Measurements from ENCODE around the gene NCF1. TPM values are rescaled to one million over a fixed set of nuclear protein-coding genes. Genes with fewer than 3 reads are reported as not detected.

Gene NCF1
- total RNA-seq, result not detected in 2 replicates

DNA sequence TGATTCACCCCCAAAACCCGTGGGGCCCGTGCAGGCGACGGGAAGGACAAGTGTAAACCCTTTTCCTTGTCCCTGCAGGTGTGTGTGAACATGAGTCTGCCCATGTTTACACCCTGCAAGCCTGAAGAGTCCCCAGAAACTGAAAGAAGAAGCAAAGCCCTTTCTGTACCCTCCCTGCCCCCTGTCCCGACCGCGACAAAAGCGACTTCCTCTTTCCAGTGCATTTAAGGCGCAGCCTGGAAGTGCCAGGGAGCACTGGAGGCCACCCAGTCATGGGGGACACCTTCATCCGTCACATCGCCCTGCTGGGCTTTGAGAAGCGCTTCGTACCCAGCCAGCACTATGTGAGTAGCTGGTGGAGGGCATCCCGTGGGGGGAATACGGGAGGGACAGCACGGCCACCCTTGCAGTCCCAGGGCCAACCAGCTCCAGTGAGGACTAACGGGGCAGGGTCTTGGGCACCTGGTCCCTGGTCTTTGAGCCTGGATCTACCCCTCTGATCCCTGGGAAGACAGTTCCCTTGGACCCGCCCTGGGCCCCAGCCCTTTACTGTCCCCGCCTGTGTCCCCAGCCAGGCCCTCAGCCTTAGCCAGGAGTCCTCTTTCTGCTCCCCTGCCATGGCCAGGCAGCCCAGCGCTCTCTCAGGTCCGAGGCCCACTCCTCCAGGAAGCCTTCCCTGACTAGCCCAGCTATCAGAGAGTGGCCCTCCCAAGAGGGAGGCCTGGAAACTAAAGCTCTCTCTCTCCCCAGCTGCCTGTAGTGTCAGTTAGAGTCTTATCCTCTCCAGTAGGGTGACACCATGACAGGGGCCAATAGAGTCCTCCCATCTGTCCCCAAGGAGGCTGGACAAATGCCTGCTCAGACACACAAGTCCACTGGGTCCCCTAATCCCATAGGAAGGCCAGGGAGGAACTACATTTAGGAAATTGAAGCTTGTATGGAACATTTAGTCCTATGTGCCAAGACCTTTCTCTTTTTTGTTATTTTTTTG is at the start of gene NCF1:
TSS of gene NCF1 (plus strand) at position 252 of the 991 bp plus-strand sequence. CDS start at position 273, 21 bp downstream.

Other genes with a start within 250 kb of the NCF1 start
- 71.4 and 79.9 TPM in 2 replicates for gene GTF2I, start 116.3 kb upstream of the NCF1 start, total RNA-seq
- 0.58 and 2.3 TPM in 2 replicates for gene GTF2IRD2, start 77.6 kb downstream of the NCF1 start, total RNA-seq
- gene CASTOR2, start 190.7 kb downstream of the NCF1 start, total RNA-seq, result 18.3 and 18.7 TPM in 2 replicates